ENCODE data around the gene SLC35F1.

DNA sequence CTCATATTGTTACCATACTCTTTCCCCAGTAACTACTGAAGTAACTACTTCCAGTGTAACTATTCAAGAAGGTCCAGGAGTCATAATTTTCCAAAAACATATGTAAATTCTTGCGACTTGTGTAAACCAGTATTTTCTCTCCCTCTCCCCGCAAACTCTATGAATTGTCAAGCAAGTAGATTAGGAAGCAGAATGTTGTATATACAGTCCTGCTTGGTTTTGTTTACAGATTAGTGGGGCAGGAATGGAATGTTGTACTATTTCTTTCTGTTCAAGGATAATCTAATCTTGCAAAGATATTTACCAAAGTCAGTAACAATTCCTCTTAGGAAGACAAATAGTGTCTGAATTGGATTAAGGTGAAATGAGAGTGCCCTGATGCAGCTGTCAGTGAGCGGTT is 406.1 kb downstream of the SLC35F1 start:
- TF ChIP-seq CTCF (IDR thresholded peaks at IDR 0.05; ENCODE audit: borderline replicate concordance, extremely low read depth, low read length, poor library complexity, severe bottlenecking) = no peak
- no peak for TF ChIP-seq EZH2 (IDR thresholded peaks at IDR 0.05; ENCODE audit: borderline replicate concordance, low read depth, low read length, severe bottlenecking)
